Measurements from ENCODE around the gene CRACR2A. TPM values are rescaled to one million over a fixed set of nuclear protein-coding genes. Genes with fewer than 3 reads are reported as not detected.

Gene CRACR2A
- total and polyA plus RNA-seq, 2 of the 13 experiments (the other 11 are each of a cell fraction or from before 2014, with no cell fraction given), result 0.09 to 0.20 TPM

GRCh38 chr12:3743803-3744202 is 9.1 kb downstream of the CRACR2A start:
- no TSS peak for BruUV-seq (replicated peaks)
- 23% methylated on average over 6 of the region's 6 CpGs for WGBS (ENCODE audit: low lambda C conversion rate)
- Histone ChIP-seq H3K4me1 (ENCODE audit: insufficient read depth, low read length) (no peaks in the 10 kb centered on the region), H3K27me3 (ENCODE audit: control insufficient read depth in 1 of 2, insufficient read depth in 2 of 2, low read length in 2 of 2) (peaks cover 0 to 9% of the 10 kb centered on the region in 2 experiments; a peak in 1 of 5 replicates), H3K4me3 (replicated peaks in 1 of 3; ENCODE audit: insufficient read depth in 1 of 3, low read depth in 2 of 3, low read length in 3 of 3) (no peak overlapping the region), H3K36me3 (replicated peaks in 1 of 2; ENCODE audit: control insufficient read depth in 1 of 2, insufficient read depth in 2 of 2, low read length in 2 of 2) (no peaks in the 10 kb centered on the region), H2AFZ (ENCODE audit: low read length) (no peak overlapping the region), H3K9ac (ENCODE audit: insufficient read depth, low read depth, low read length) (no peak overlapping the region), H3K4me2 (ENCODE audit: low read depth, low read length) (no peak overlapping the region), H3K79me2 (ENCODE audit: insufficient read depth, low read length) (no peaks in the 10 kb centered on the region), H4K20me1 (ENCODE audit: insufficient read depth, low read length) (no peaks in the 10 kb centered on the region), H3K9me3 (ENCODE audit: low read length) (no peaks in the 10 kb centered on the region), H3K27ac (ENCODE audit: extremely low read length, insufficient read depth, low read length) (no peak overlapping the region)
- POLR2A ChIA-PET, result no interaction called here
- no peak for ATAC-seq
- DNase-seq (ENCODE audit: low spot score), result no peak
- in situ Hi-C loops (cut with HindIII; ENCODE audit: extremely low pct_ligation_motif_present, low pct_unique_long_range_greater_than_20kb) (no loop called here), intact Hi-C loops (cut with micrococcal nuclease; ENCODE audit: unreplicated experiment) (no loop called here)
- FAIRE-seq, result no peak
- CTCF ChIA-PET (ENCODE audit: low intra/inter-chr PET ratio, low total read pairs), result no interaction called here
- TF ChIP-seq ZNF407 (CRISPR knock-in tag; IDR thresholded peaks at IDR 0.05; ENCODE audit: not compliant biosample characterization) (no peak), KDM2A (CRISPR knock-in tag; IDR thresholded peaks at IDR 0.05; ENCODE audit: borderline replicate concordance, low read depth) (no peak), ZNF343 (CRISPR knock-in tag; IDR thresholded peaks at IDR 0.05) (no peak), ZNF572 (CRISPR knock-in tag; IDR thresholded peaks at IDR 0.05) (no peak), CENPT (CRISPR knock-in tag; IDR thresholded peaks at IDR 0.05; ENCODE audit: low read depth) (no peak), ZNF841 (CRISPR knock-in tag; IDR thresholded peaks at IDR 0.05; ENCODE audit: borderline replicate concordance) (no peak), ZNF749 (CRISPR knock-in tag; IDR thresholded peaks at IDR 0.05; ENCODE audit: borderline replicate concordance) (no peak), ZNF44 (CRISPR knock-in tag; IDR thresholded peaks at IDR 0.05) (no peak), HMGXB3 (CRISPR knock-in tag; IDR thresholded peaks at IDR 0.05; ENCODE audit: borderline replicate concordance) (no peak), SMAD9 (CRISPR knock-in tag; IDR thresholded peaks at IDR 0.05) (no peak), CHCHD3 (CRISPR knock-in tag; IDR thresholded peaks at IDR 0.05) (no peak)

Measured in HepG2 (cell line).